Esophagus squamous epithelium (tissue), 5 donors: ENCODE data around the gene CDK12. TPM values are rescaled to one million over a fixed set of nuclear protein-coding genes. Genes with fewer than 3 reads are reported as not detected.

Experiments used
- DNase-seq: peaks from one replicate; lab custom pipeline; 2025; lab: John Stamatoyannopoulos, UW
- H3K27ac ChIP-seq, 4 donors: fragments of 200-600 bp; sonication (generic); one replicate each; pipeline ENCODE4 v1.5.1; 2016 to 2019; ENCODE audit warnings: mild to moderate bottlenecking in 1 of 4
- H3K27me3 ChIP-seq, 4 donors: fragments of 200-600 bp; sonication (generic); 1 replicate in 3 of 4; 2 replicates in 1 of 4; pipeline versions ENCODE4 v1.5.1 to v1.6.0; 2017 to 2021; ENCODE audit warnings: antibody characterized with exemption in 1 of 4
- H3K36me3 ChIP-seq, 3 donors: fragments of 200-600 bp; sonication (generic); one replicate each; pipeline ENCODE4 v1.5.1; 2016 to 2019
- H3K4me1 ChIP-seq, 3 donors: fragments of 200-600 bp; sonication (generic); one replicate each; pipeline ENCODE4 v1.5.1; 2017 to 2019
- H3K4me3 ChIP-seq, 4 donors: fragments of 200-600 bp; sonication (generic); 1 replicate in 3 of 4; 2 replicates in 1 of 4; pipeline ENCODE4 v1.5.1; 2016 to 2019; ENCODE audit warnings: mild to moderate bottlenecking in 2 of 4, moderate library complexity in 1 of 4
- H3K9me3 ChIP-seq, 3 donors: fragments of 200-600 bp; sonication (generic); one replicate each; pipeline ENCODE4 v1.5.1; 2016 to 2019
- POLR2A ChIP-seq, 4 donors: fragments of 450-650 bp; IDR thresholded peaks; one replicate each; pipeline ENCODE4 v1.6.1; 2017; ENCODE audit warnings: antibody characterized with exemption in 4 of 4, mild to moderate bottlenecking in 4 of 4, moderate library complexity in 3 of 4
- WGBS, 2 donors: methylation state at CpG; one replicate each; pipeline ENCODE4 v1.1.5; 2018; 5-methylcytosine and 5-hydroxymethylcytosine counted together
- intact Hi-C: fragments of 100-400 bp; cut with DNase I; formaldehyde crosslinking; loops from one replicate; pipeline ENCODE4 v1.15.0; 2022
- total RNA-seq, 4 donors: library from RNA; depleted of rRNA; stranded (reverse); fragments of >200 nt; gene quantifications; one replicate each; pipeline ENCODE4 v1.1.0, GENCODE V29; 2016
- TF ChIP-seq, protein P1 (sequence below), 6 experiments: fragments of 450-650 bp in 4 of 6; fragments of 200-600 bp in 2 of 6; sonication (generic) in 2 of 6; IDR thresholded peaks; one replicate each; pipeline ENCODE4 v1.5.1; 2016 to 2019; ENCODE audit warnings: antibody characterized with exemption in 6 of 6, mild to moderate bottlenecking in 4 of 6, moderate library complexity in 4 of 6
- donor health status: DM: yes; HTN: yes; CAD: no.

Gene CDK12
- total RNA-seq, 4 donors from 2014 or later = 22.9 to 47.3 (median 33.5) TPM

DNA sequence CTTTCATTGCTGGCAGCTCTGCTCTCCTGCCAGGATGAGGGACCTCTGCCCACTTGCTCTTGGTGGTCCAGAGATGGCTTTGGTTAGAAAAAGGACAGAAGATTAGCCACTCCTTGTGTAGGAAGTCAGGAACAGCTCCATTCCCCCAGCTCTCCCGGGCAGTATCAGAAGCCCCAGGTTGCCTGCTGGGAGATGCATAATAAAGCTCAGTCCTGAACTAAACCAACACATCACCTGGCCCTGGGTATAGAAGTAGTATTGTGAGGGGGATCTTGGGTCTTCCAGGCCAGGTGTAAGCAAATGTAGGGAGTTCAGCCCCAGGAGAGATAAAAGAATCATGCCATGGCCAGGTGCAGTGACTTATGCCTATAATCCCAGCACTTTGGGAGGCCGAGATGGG, 94.1 kb downstream of the CDK12 start:
- TF ChIP-seq, protein P1, sequence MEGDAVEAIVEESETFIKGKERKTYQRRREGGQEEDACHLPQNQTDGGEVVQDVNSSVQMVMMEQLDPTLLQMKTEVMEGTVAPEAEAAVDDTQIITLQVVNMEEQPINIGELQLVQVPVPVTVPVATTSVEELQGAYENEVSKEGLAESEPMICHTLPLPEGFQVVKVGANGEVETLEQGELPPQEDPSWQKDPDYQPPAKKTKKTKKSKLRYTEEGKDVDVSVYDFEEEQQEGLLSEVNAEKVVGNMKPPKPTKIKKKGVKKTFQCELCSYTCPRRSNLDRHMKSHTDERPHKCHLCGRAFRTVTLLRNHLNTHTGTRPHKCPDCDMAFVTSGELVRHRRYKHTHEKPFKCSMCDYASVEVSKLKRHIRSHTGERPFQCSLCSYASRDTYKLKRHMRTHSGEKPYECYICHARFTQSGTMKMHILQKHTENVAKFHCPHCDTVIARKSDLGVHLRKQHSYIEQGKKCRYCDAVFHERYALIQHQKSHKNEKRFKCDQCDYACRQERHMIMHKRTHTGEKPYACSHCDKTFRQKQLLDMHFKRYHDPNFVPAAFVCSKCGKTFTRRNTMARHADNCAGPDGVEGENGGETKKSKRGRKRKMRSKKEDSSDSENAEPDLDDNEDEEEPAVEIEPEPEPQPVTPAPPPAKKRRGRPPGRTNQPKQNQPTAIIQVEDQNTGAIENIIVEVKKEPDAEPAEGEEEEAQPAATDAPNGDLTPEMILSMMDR (IDR thresholded peaks at IDR 0.05) = no peak
- whole genome bisulfite sequencing, 2 donors = 57 to 83% methylated on average over 1 of the region's 2 CpGs
- H3K27me3 ChIP-seq = no peaks in the 10 kb centered on the region
- H3K36me3 ChIP-seq = peaks cover 6 to 94% (median 11%) of the 10 kb centered on the region in 3 donors
- H3K27ac ChIP-seq = no peak overlapping the region
- no peaks in the 10 kb centered on the region for H3K9me3 ChIP-seq
- no peak overlapping the region for H3K4me3 ChIP-seq
- intact Hi-C loops = no loop called here
- DNase-seq = no peak
- peaks cover 0 to 9% (median 0%) of the 10 kb centered on the region in 3 donors for H3K4me1 ChIP-seq

DNA sequence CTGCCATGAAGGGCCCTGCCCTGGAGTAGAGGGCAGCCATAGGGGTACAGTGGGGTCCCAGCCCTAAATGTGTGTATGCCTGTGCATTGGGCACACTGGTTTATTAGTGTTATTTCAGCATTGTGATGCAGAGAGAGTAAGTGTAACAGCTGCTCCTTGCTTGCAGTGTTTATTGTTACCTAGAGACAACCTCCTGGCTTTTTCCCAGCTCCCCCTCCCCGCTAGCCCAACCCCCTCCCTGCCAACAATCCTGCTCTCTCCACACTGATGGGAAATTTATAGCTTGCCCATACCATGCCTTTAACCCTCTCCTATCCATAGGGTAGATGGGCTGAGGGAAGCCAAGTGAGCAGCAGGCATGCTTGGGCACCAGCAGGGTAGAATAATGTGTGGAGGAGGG, 95.1 kb downstream of the CDK12 start:
- DNase-seq = no peak
- H3K4me3 ChIP-seq = no peak overlapping the region
- no peaks in the 10 kb centered on the region for H3K27me3 ChIP-seq
- H3K9me3 ChIP-seq = no peaks in the 10 kb centered on the region
- peaks cover 0 to 9% (median 0%) of the 10 kb centered on the region in 3 donors for H3K4me1 ChIP-seq
- intact Hi-C loops = no loop called here
- TF ChIP-seq, protein P1 (IDR thresholded peaks at IDR 0.05) = no peak
- no peak for TF ChIP-seq POLR2A (IDR thresholded peaks at IDR 0.05)
- 60 to 71% methylated on average over 1 of the region's 1 CpG for WGBS, 2 donors
- H3K36me3 ChIP-seq = peaks cover 6 to 96% (median 11%) of the 10 kb centered on the region in 3 donors
- H3K27ac ChIP-seq = no peak overlapping the region

DNA sequence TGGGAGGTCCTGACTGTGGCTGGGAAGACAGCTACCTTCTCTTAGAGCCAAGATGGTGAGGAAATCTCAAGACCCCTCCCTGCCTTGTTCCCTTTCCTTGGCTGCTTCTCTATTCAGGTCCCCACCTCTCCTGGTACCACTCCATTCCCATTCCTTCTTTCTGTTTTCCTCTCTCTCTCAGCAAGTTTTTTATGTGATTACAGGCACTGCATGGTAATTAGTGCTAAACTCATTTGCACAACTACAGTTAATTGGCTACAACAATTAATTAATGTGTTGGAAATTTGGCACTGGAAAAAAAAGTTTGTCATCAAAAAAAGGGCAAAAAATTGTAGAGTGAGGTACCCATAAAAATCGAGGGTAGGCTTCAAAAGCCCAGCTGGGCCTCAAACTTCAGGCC, 101.1 kb downstream of the CDK12 start:
- H3K27ac ChIP-seq = no peak overlapping the region
- no peaks in the 10 kb centered on the region for H3K9me3 ChIP-seq
- TF ChIP-seq, protein P1 (IDR thresholded peaks at IDR 0.05) = no peak
- TF ChIP-seq POLR2A (IDR thresholded peaks at IDR 0.05) = no peak
- DNase-seq = no peak
- intact Hi-C loops = no loop called here
- WGBS, 2 donors = 55 to 58% methylated on average over 1 of the region's 1 CpG
- H3K4me3 ChIP-seq = no peak overlapping the region
- peaks cover 4 to 80% (median 5%) of the 10 kb centered on the region in 3 donors for H3K36me3 ChIP-seq
- H3K4me1 ChIP-seq = no peaks in the 10 kb centered on the region
- no peaks in the 10 kb centered on the region for H3K27me3 ChIP-seq

DNA sequence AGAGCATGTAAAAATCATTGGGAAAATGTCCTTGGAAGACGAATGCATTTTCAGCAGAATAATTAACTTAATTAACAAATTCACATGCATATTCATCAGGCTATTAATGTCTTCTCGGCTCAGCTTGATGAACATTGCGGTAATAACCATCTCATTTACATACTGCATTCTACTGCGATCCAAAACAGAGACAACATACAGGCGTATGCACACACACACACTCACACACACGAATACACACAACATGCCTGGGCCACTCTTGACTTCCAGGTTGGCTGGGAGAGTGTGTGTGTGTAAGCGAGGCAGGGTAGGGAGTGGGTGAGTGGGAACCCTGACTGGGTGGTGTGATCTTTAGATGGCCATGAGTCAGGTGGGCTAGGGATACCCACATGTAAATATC, 101.7 kb downstream of the CDK12 start:
- TF ChIP-seq POLR2A (IDR thresholded peaks at IDR 0.05) = no peak
- TF ChIP-seq, protein P1 (IDR thresholded peaks at IDR 0.05) = no peak
- Histone ChIP-seq H3K4me1 (no peaks in the 10 kb centered on the region), H3K4me3 (no peak overlapping the region), H3K27ac (no peak overlapping the region), H3K9me3 (no peaks in the 10 kb centered on the region), H3K36me3 (peaks cover 4 to 80% (median 5%) of the 10 kb centered on the region in 3 donors), H3K27me3 (no peaks in the 10 kb centered on the region)
- intact Hi-C loops = no loop called here
- no peak for DNase-seq
- 76 to 80% methylated on average over 7 of the region's 7 CpGs for WGBS, 2 donors

DNA sequence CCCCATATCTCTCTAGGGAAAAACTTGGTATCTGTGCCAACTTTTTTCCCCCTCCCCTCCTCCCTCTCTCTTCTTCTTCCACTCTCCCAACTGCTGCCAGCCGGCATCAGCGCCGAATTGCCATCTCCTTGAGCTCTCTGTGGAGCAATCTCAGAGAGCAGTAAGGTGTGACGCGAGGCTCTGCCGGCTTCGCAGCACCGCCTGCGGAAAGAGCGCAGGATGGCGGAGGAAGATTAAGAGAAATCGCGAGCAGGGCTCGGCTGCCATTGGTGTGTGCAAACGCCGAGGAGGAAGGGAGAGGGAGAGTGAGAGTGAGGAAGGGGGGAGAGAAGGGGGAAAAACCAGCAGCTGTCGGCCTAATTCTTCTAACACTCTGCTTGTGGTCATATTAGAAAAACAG, 102.2 kb downstream of the CDK12 start:
- TF ChIP-seq, protein P1 (IDR thresholded peaks at IDR 0.05) = no peak
- no peak for TF ChIP-seq POLR2A (IDR thresholded peaks at IDR 0.05)
- peaks cover 4 to 80% (median 5%) of the 10 kb centered on the region in 3 donors for H3K36me3 ChIP-seq
- no peak overlapping the region for H3K4me3 ChIP-seq
- H3K27ac ChIP-seq = no peak overlapping the region
- WGBS, 2 donors = 48 to 55% methylated on average over 7 to 13 of the region's 17 CpGs
- H3K4me1 ChIP-seq = no peaks in the 10 kb centered on the region
- no peaks in the 10 kb centered on the region for H3K9me3 ChIP-seq
- H3K27me3 ChIP-seq = no peaks in the 10 kb centered on the region
- intact Hi-C loops = no loop called here
- DNase-seq = no peak
